ENCODE measurements around the gene SRRM4. TPM values are rescaled to one million over a fixed set of nuclear protein-coding genes. Genes with fewer than 3 reads are reported as not detected.

SRRM4 gene
- total RNA-seq (2022; extraction: Qiagen RNA extraction; ENCODE audit: low read depth): not detected in 5 replicates

GRCh38 chr12:118981285-118982211, at the start of gene SRRM4:
SRRM4 (plus strand) TSS chr12:118981541; CDS start chr12:118981883, 342 bp downstream.

GRCh38 chr12:119178544-119179334, 197.4 kb downstream of the SRRM4 start, which contains the start of gene HSPB8:
HSPB8 (plus strand) TSS chr12:119178931; CDS start chr12:119179313, 382 bp downstream.

Other genes starting within 250 kb of the SRRM4 start
- gene HSPB8, start 197.4 kb downstream of the SRRM4 start, total RNA-seq (2022; extraction: Qiagen RNA extraction; ENCODE audit: low read depth): 13.0 to 20.4 TPM (median 16.5 TPM) in 5 replicates